Left hindlimb (tissue), 1 donor: Measurements from ENCODE around the gene RBBP5.

ENCODE experiments used
- DNase-seq: peaks from one replicate; pipeline ENCODE4 v3.0.0-alpha.2; 2018

Gene RBBP5

GRCh38 chr1:205054013-205054412 is 67.8 kb downstream of the RBBP5 start:
- DNase-seq, result no peak

GRCh38 chr1:205053296-205053695 is 68.5 kb downstream of the RBBP5 start:
- DNase-seq, result no peak

DNA sequence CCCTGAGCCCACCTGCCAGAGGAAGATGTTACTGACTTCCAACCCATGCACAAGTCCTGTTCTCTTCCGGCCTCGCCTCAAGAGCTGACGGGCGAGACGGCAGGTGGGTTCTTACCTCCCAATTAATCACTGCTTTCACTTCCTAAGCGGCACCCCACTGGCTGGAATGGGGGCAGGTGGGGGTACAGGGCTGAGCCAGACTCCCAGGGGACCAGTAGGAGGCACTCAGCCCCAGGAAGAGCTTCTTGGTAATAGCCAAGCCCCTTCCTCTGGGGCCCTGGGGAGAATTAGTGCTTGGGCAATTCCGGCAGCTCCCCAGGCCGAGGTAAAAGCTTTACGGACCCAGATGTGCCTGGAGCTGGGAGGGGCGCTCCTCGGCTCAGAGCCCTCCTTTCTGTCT is 69.1 kb downstream of the RBBP5 start:
- DNase-seq, result no peak

DNA sequence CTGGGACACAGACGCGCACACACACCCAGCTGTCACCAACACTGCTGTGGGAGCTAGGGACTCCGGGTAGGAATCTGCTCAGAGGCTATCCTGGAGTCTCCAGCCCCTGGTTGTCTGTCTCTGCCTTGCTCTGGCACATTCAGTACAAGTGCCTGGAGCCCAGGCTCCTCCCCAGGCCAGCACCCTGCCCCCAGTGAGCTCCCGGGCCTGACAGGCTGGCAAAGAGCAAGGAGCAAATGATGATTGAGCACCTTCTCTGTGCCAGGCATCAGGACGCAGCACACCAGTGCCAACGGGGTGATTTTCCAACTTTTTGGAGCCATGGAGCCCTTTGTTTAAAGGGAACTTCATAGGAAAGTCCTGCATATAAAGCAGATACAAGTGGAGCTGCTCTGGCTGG is 72.3 kb downstream of the RBBP5 start:
- DNase-seq, result no peak

- DNase-seq, result no peak
Measured at GRCh38 chr1:205048382-205048781, 73.4 kb downstream of the RBBP5 start.

- no peak for DNase-seq
Measured at GRCh38 chr1:205047764-205048231, 74.0 kb downstream of the RBBP5 start.

GRCh38 chr1:205046870-205047269 is 74.9 kb downstream of the RBBP5 start:
- no peak for DNase-seq

- no peak for DNase-seq
Measured at GRCh38 chr1:205045146-205045545, 76.6 kb downstream of the RBBP5 start.

GRCh38 chr1:205044741-205045140 is 77.0 kb downstream of the RBBP5 start:
- DNase-seq, result no peak

DNA sequence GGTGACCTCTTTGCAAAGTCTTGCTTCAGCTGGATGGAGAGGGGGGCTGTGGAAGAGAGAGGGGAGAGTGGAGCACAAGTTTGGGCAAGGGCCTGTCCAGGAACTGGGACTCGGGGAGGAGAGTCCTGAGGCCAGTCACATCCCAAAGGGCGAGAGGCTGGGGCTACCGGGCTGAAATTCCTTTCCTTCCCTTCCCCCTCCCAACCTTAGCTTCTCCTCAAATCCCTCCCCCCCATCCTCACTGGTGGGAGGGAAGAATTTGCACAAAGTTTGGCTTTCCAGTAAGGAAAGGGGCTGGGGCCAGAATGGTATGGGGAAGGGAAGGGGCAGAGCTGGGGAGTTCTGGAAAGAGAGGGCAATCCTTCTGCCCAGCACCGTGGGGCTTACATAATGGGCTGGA is 77.9 kb downstream of the RBBP5 start:
- no peak for DNase-seq

DNA sequence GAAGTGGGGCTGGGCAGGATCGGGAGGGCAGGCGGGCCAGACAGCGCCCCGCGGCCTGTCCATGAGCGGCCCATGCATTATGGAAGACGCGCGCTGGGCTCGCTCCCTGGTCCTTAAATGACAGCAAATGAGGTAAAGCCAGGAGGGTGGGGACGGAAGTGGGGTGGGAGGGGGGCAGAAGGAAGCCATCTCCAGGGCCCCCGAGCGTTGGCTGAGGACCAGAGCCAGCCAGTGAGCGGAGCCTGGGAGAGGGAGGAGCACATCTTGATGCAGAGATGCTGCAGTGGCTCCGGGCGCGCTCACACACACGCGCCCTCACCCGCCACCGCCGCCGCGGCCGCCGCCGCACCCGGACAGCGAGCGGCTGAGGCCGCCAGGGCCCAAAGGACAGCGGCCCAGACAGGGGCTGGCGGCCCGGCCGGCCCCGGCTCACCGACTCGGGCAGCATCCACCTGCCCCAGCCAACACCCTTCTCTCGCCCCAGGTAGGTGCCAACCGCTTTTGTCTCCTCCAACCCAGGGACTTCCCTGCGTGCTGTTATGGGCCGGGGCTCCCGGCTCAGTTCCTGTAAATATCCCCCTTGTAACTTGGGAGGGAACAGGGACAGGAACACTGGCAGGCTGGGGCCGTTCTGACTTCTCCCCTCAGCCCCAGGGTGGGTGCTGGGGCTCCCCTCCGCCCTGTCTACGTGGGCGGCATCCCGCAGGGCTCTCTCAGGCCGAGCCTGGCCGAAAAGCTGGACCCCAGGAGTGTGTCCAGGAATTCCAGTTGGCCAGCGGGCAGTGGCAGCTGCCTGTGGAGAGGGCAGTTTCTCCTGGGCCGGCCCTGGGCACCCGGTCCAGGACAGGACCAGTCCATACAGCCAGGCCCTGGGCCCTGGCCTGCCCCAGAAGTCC is 78.6 kb downstream of the RBBP5 start, which contains the start of gene CNTN2:
Gene CNTN2, plus strand, starts transcription at position 302 of the 896 bp plus-strand sequence. CDS start 9,974 bp downstream, outside the sequence.
- peak; percentile 69 for DNase-seq

GRCh38 chr1:205041998-205042910 is 79.5 kb downstream of the RBBP5 start:
- no peak for DNase-seq

GRCh38 chr1:205041001-205041715 is 80.6 kb downstream of the RBBP5 start:
- no peak for DNase-seq

GRCh38 chr1:205038132-205038786 is 83.5 kb downstream of the RBBP5 start:
- no peak for DNase-seq

DNA sequence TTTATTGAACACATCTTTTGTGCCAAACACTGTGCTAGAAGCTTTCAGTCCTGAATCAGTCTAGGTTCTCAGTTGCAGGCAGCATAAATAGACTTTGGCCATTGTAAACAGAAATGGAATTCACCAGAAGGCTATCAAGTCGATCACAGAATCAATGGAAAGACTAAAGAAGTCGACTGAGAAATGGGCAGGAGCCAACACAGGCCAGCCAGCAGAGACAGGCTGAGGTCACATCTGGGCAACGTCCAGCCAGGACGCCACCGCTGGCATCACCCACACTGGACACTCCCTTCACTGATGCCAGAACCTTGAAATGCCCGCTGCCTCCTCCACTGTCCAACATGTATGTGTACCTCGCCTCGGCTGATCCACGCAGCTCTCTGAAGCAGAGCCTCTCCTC is 84.2 kb downstream of the RBBP5 start:
- DNase-seq, result no peak
